ENCODE data around the gene ZNF235.
"Not testable (repeated sequence)": the region's sequence is repeated elsewhere in the genome, so short reads cannot be mapped to it uniquely, and the experiment has no call there.

The ZNF235 gene

GRCh38 chr19:44304659-44305193, at the start of gene ZNF235:
ZNF235 (minus strand) TSS chr19:44305025; CDS start chr19:44303404, 1,621 bp downstream.
- peak; percentile 99 for DNase-seq (ENCODE audit: low read depth)

GRCh38 chr19:44346556-44346955, 41.7 kb upstream of the ZNF235 start:
- no peak for DNase-seq (ENCODE audit: low read depth)

- no peak for DNase-seq (ENCODE audit: low read depth)
These were observed 41.1 kb upstream of the ZNF235 start for GRCh38 chr19:44345959-44346358.

- no peak for DNase-seq (ENCODE audit: low read depth)
These were observed 39.4 kb upstream of the ZNF235 start for GRCh38 chr19:44344255-44344654.

- DNase-seq (ENCODE audit: low read depth) = no peak
These were observed 37.0 kb upstream of the ZNF235 start for GRCh38 chr19:44341794-44342193.

- DNase-seq (ENCODE audit: low read depth) = not testable (repeated sequence)
These were observed 29.8 kb upstream of the ZNF235 start for GRCh38 chr19:44334639-44335038.

GRCh38 chr19:44332145-44332544, 27.3 kb upstream of the ZNF235 start:
- DNase-seq (ENCODE audit: low read depth) = no peak

- DNase-seq (ENCODE audit: low read depth) = no peak
These were observed 11.1 kb upstream of the ZNF235 start for GRCh38 chr19:44315883-44316282.

GRCh38 chr19:44313231-44313630, 8.4 kb upstream of the ZNF235 start:
- no peak for DNase-seq (ENCODE audit: low read depth)

- no peak for DNase-seq (ENCODE audit: low read depth)
These were observed 3.2 kb upstream of the ZNF235 start for GRCh38 chr19:44308011-44308410.

GRCh38 chr19:44306283-44306682, 1.5 kb upstream of the ZNF235 start:
- DNase-seq (ENCODE audit: low read depth) = no peak

GRCh38 chr19:44305457-44305856, 632 bp upstream of the ZNF235 start:
- no peak for DNase-seq (ENCODE audit: low read depth)

GRCh38 chr19:44303976-44304568, 753 bp downstream of the ZNF235 start:
- peak; percentile 64 for DNase-seq (ENCODE audit: low read depth)

- no peak for DNase-seq (ENCODE audit: low read depth)
These were observed 1.5 kb downstream of the ZNF235 start for GRCh38 chr19:44303320-44303719.

GRCh38 chr19:44284968-44285367, 19.9 kb downstream of the ZNF235 start:
- DNase-seq (ENCODE audit: low read depth) = no peak

- no peak for DNase-seq (ENCODE audit: low read depth)
These were observed 22.0 kb downstream of the ZNF235 start for GRCh38 chr19:44282846-44283245.

GRCh38 chr19:44280916-44281315, 23.9 kb downstream of the ZNF235 start:
- no peak for DNase-seq (ENCODE audit: low read depth)

GRCh38 chr19:44278181-44278690, 26.6 kb downstream of the ZNF235 start:
- DNase-seq (ENCODE audit: low read depth) = peak; percentile 27

- DNase-seq (ENCODE audit: low read depth) = no peak
These were observed 27.5 kb downstream of the ZNF235 start for GRCh38 chr19:44277331-44277730.

GRCh38 chr19:44260695-44261446, 44.0 kb downstream of the ZNF235 start:
- no peak for DNase-seq (ENCODE audit: low read depth)

- DNase-seq (ENCODE audit: low read depth) = no peak
These were observed 44.5 kb downstream of the ZNF235 start for GRCh38 chr19:44260343-44260681.

GRCh38 chr19:44258835-44259413, 45.9 kb downstream of the ZNF235 start:
- DNase-seq (ENCODE audit: low read depth) = no peak

GRCh38 chr19:44258136-44258535, 46.7 kb downstream of the ZNF235 start:
- DNase-seq (ENCODE audit: low read depth) = no peak
